H1 (cell line): ENCODE results near the gene ZNF385B. TPM values are rescaled to one million over a fixed set of nuclear protein-coding genes. Genes with fewer than 3 reads are reported as not detected.
A peak's percentile ranks its signal among the peaks of the same experiment; 100 is the strongest.

Source experiments
- CREB1 ChIP-seq: IDR thresholded peaks from 2 replicates; pipeline ENCODE4 v1.6.1; 2012; ENCODE audit warnings: inconsistent platforms
- GTF2F1 ChIP-seq: IDR thresholded peaks from 2 replicates; pipeline ENCODE4 v1.6.1; 2012; ENCODE audit warnings: low read depth, low read length, improper control_type of control experiment, borderline replicate concordance
- RXRA ChIP-seq: IDR thresholded peaks from 2 replicates; pipeline ENCODE4 v1.6.1; 2011; ENCODE audit warnings: low read depth, mild to moderate bottlenecking, low read length, moderate library complexity; ENCODE audit not compliant: insufficient read depth
- SP1 ChIP-seq: IDR thresholded peaks from 2 replicates; pipeline ENCODE4 v1.6.1; 2011; ENCODE audit warnings: low read depth, low read length
- SP2 ChIP-seq: IDR thresholded peaks from 2 replicates; pipeline ENCODE4 v1.6.1; 2012; ENCODE audit warnings: mild to moderate bottlenecking, low read length, inconsistent platforms
- SUZ12 ChIP-seq: fragments of 200-600 bp; sonication (generic); IDR thresholded peaks from 2 replicates; pipeline ENCODE4 v1.6.1; 2012; ENCODE audit warnings: mild to moderate bottlenecking, inconsistent platforms, low read length, moderate library complexity, mixed read lengths
- TAF7 ChIP-seq: optimal IDR thresholded peaks from 2 replicates; pipeline ENCODE3; 2011; ENCODE audit warnings: low read depth, mild to moderate bottlenecking, inconsistent platforms, low read length, moderate library complexity, borderline replicate concordance
- polyA plus RNA-seq, 7 experiments: library from polyadenylated mRNA; depleted of rRNA in 3 of 7; stranded (reverse) in 5 of 7; unstranded in 2 of 7; fragments of >200 nt in 5 of 7; fragments of 200-250 nt in 2 of 7; gene quantifications; 1 replicate in 5 of 7; 2 replicates in 1 of 7; 4 replicates in 1 of 7; pipeline versions ENCODE4 v1.2.1 to v1.2.3, GENCODE V29; 2011 to 2013; ENCODE audit warnings: missing spikeins in 2 of 7, mixed read lengths in 2 of 7
- total RNA-seq: library from RNA; stranded (reverse); fragmentation: NEBNext Ultra II Directional; extraction: Animal tissue kit (Norgen Biotek cat#: 25700); gene quantifications from 2 replicates; pipeline ENCODE4 v1.2.1, GENCODE V29; 2021
- TF ChIP-seq, protein P1 (sequence below): IDR thresholded peaks from 2 replicates; pipeline ENCODE4 v1.6.1; 2012; ENCODE audit warnings: inconsistent platforms
- TF ChIP-seq, protein P2 (sequence below): IDR thresholded peaks from 2 replicates; pipeline ENCODE4 v1.6.1; 2012; ENCODE audit warnings: inconsistent platforms
- TF ChIP-seq, protein P3 (sequence below), 3 experiments: IDR thresholded peaks; 1 replicate in 2 of 3; 2 replicates in 1 of 3; pipeline versions ENCODE4 v1.5.1 to v1.6.1; 2011; ENCODE audit warnings: low read length in 3 of 3, mild to moderate bottlenecking in 3 of 3, inconsistent platforms in 2 of 3, low read depth in 1 of 3, moderate library complexity in 1 of 3; ENCODE audit not compliant: insufficient read depth in 1 of 3; ENCODE audit errors: control extremely low read depth in 1 of 3

Gene ZNF385B
- total and polyA plus RNA-seq, 2 of the 8 experiments (the other 6 are each of a cell fraction or from before 2014, with no cell fraction given), result 1.1 to 3.7 TPM

DNA sequence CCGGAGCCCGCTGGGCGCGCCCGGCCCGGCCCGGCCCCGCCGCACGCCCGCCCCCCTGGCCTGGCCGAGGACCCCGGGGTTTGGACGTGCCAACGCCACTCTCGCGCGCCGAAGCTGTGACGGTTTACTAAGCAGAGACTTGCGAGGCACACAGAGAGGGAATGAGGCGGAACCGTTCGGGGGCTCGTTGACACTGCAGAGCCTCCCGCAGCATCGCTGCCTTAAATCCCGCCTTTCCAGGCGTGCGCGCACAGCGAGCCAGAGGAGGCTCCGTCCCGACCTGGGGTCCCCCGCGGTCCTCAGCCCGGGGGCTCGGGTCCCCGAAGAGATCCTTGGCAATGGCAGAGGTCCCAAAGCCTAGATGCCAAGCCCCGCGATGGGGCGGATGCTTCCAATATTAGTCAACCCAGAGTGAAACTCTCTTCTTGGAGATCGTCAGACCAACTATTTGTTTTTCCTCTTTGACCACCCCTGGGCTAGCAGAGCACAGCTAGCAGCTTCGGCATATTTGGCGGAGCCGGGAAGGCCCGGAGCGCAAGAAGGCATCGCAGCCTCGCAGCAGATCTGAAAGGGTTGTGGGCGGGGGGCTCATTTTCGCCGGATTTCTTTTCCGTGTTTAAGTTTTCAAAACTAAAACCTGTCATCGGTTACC, at the start of gene ZNF385B (continued):
- TF ChIP-seq, protein P1, sequence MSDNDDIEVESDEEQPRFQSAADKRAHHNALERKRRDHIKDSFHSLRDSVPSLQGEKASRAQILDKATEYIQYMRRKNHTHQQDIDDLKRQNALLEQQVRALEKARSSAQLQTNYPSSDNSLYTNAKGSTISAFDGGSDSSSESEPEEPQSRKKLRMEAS, result peak; percentile 54
- TF ChIP-seq CREB1 (peak; percentile 88), GTF2F1 (no peak), SP2 (no peak), TAF7 (no peak), SP1 (no peak), RXRA (no peak), SUZ12 (peak; percentile 58; the same call in 1 of the 2 replicates)
- TF ChIP-seq, protein P2, sequence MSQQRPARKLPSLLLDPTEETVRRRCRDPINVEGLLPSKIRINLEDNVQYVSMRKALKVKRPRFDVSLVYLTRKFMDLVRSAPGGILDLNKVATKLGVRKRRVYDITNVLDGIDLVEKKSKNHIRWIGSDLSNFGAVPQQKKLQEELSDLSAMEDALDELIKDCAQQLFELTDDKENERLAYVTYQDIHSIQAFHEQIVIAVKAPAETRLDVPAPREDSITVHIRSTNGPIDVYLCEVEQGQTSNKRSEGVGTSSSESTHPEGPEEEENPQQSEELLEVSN, result peak; percentile 90
- TF ChIP-seq, protein P3, sequence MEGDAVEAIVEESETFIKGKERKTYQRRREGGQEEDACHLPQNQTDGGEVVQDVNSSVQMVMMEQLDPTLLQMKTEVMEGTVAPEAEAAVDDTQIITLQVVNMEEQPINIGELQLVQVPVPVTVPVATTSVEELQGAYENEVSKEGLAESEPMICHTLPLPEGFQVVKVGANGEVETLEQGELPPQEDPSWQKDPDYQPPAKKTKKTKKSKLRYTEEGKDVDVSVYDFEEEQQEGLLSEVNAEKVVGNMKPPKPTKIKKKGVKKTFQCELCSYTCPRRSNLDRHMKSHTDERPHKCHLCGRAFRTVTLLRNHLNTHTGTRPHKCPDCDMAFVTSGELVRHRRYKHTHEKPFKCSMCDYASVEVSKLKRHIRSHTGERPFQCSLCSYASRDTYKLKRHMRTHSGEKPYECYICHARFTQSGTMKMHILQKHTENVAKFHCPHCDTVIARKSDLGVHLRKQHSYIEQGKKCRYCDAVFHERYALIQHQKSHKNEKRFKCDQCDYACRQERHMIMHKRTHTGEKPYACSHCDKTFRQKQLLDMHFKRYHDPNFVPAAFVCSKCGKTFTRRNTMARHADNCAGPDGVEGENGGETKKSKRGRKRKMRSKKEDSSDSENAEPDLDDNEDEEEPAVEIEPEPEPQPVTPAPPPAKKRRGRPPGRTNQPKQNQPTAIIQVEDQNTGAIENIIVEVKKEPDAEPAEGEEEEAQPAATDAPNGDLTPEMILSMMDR (IDR thresholded peaks at IDR 0.05; ENCODE audit: control extremely low read depth in 1 of 3, insufficient read depth in 1 of 3, low read depth in 1 of 3, low read length in 3 of 3), result no peak
